ENCODE data around the gene FAM83B.
"Not testable (repeated sequence)": the region's sequence is repeated elsewhere in the genome, so short reads cannot be mapped to it uniquely, and the experiment has no call there.

Gene FAM83B

GRCh38 chr6:54846243-54846856 lies at the start of gene FAM83B:
FAM83B (plus strand) TSS chr6:54846771; CDS start chr6:54870247, 23,476 bp downstream.
- Histone ChIP-seq H3K27me3 (ENCODE audit: control insufficient read depth in 1 of 2, insufficient read depth in 2 of 2, low read length in 2 of 2) (peaks cover 0 to 16% of the 10 kb centered on the region in 2 donors), H3K4me1 (ENCODE audit: insufficient read depth, low read length) (no peaks in the 10 kb centered on the region), H3K9me3 (ENCODE audit: low read length) (no peaks in the 10 kb centered on the region), H3K4me3 (ENCODE audit: low read depth in 1 of 2, low read length in 2 of 2) (peak within 1 kb of the TSS in 1 of 2 donors; percentile 13), H3K36me3 (ENCODE audit: insufficient read depth, low read length) (no peaks in the 10 kb centered on the region), H3K27ac (ENCODE audit: low read depth, low read length) (no peak within 1 kb of the TSS), H3K9ac (ENCODE audit: low read length) (no peak within 1 kb of the TSS)

GRCh38 chr6:54796918-54797317 lies 49.7 kb upstream of the FAM83B start:
- not testable (repeated sequence) for H3K4me1 ChIP-seq (ENCODE audit: insufficient read depth, low read length); H3K36me3 ChIP-seq (ENCODE audit: insufficient read depth, low read length); H3K27me3 ChIP-seq (ENCODE audit: control insufficient read depth in 1 of 2, insufficient read depth in 2 of 2, low read length in 2 of 2); H3K4me3 ChIP-seq (ENCODE audit: low read depth in 1 of 2, low read length in 2 of 2); H3K9me3 ChIP-seq (ENCODE audit: low read length); H3K9ac ChIP-seq (ENCODE audit: low read length); H3K27ac ChIP-seq (ENCODE audit: low read depth, low read length)

- Histone ChIP-seq H3K27ac (ENCODE audit: low read depth, low read length) (no peak overlapping the region), H3K4me1 (ENCODE audit: insufficient read depth, low read length) (no peaks in the 10 kb centered on the region), H3K4me3 (ENCODE audit: low read depth in 1 of 2, low read length in 2 of 2) (no peak overlapping the region), H3K9ac (ENCODE audit: low read length) (no peak overlapping the region), H3K36me3 (ENCODE audit: insufficient read depth, low read length) (no peaks in the 10 kb centered on the region), H3K9me3 (ENCODE audit: low read length) (no peaks in the 10 kb centered on the region), H3K27me3 (ENCODE audit: control insufficient read depth in 1 of 2, insufficient read depth in 2 of 2, low read length in 2 of 2) (no peaks in the 10 kb centered on the region)
Observed at GRCh38 chr6:54800050-54800600, 46.4 kb upstream of the FAM83B start.

GRCh38 chr6:54801244-54801643 lies 45.3 kb upstream of the FAM83B start:
- no peaks in the 10 kb centered on the region for H3K27me3 ChIP-seq (ENCODE audit: control insufficient read depth in 1 of 2, insufficient read depth in 2 of 2, low read length in 2 of 2)
- no peak overlapping the region for H3K9ac ChIP-seq (ENCODE audit: low read length)
- no peak overlapping the region for H3K4me3 ChIP-seq (ENCODE audit: low read depth in 1 of 2, low read length in 2 of 2)
- H3K4me1 ChIP-seq (ENCODE audit: insufficient read depth, low read length) = no peaks in the 10 kb centered on the region
- no peaks in the 10 kb centered on the region for H3K36me3 ChIP-seq (ENCODE audit: insufficient read depth, low read length)
- H3K27ac ChIP-seq (ENCODE audit: low read depth, low read length) = no peak overlapping the region
- H3K9me3 ChIP-seq (ENCODE audit: low read length) = no peaks in the 10 kb centered on the region

- Histone ChIP-seq H3K27me3 (ENCODE audit: control insufficient read depth in 1 of 2, insufficient read depth in 2 of 2, low read length in 2 of 2) (no peaks in the 10 kb centered on the region), H3K9me3 (ENCODE audit: low read length) (no peaks in the 10 kb centered on the region), H3K9ac (ENCODE audit: low read length) (no peak overlapping the region), H3K27ac (ENCODE audit: low read depth, low read length) (no peak overlapping the region), H3K4me3 (ENCODE audit: low read depth in 1 of 2, low read length in 2 of 2) (no peak overlapping the region), H3K36me3 (ENCODE audit: insufficient read depth, low read length) (no peaks in the 10 kb centered on the region), H3K4me1 (ENCODE audit: insufficient read depth, low read length) (no peaks in the 10 kb centered on the region)
Observed at GRCh38 chr6:54801669-54802068, 44.9 kb upstream of the FAM83B start.

GRCh38 chr6:54802775-54803634 lies 43.6 kb upstream of the FAM83B start:
- Histone ChIP-seq H3K27ac (ENCODE audit: low read depth, low read length) (no peak overlapping the region), H3K4me1 (ENCODE audit: insufficient read depth, low read length) (no peaks in the 10 kb centered on the region), H3K36me3 (ENCODE audit: insufficient read depth, low read length) (no peaks in the 10 kb centered on the region)

GRCh38 chr6:54805077-54805476 lies 41.5 kb upstream of the FAM83B start:
- Histone ChIP-seq H3K9me3 (ENCODE audit: low read length) (no peaks in the 10 kb centered on the region), H3K27ac (ENCODE audit: low read depth, low read length) (no peak overlapping the region), H3K4me1 (ENCODE audit: insufficient read depth, low read length) (no peaks in the 10 kb centered on the region), H3K36me3 (ENCODE audit: insufficient read depth, low read length) (no peaks in the 10 kb centered on the region), H3K4me3 (ENCODE audit: low read depth in 1 of 2, low read length in 2 of 2) (no peak overlapping the region), H3K27me3 (ENCODE audit: control insufficient read depth in 1 of 2, insufficient read depth in 2 of 2, low read length in 2 of 2) (no peaks in the 10 kb centered on the region), H3K9ac (ENCODE audit: low read length) (no peak overlapping the region)

More at GRCh38 chr6:54802775-54803634, 43.6 kb upstream of the FAM83B start:
- Histone ChIP-seq H3K9ac (ENCODE audit: low read length) (no peak overlapping the region), H3K9me3 (ENCODE audit: low read length) (no peaks in the 10 kb centered on the region), H3K4me3 (ENCODE audit: low read depth in 1 of 2, low read length in 2 of 2) (no peak overlapping the region), H3K27me3 (ENCODE audit: control insufficient read depth in 1 of 2, insufficient read depth in 2 of 2, low read length in 2 of 2) (no peaks in the 10 kb centered on the region)

GRCh38 chr6:54810147-54810546 lies 36.4 kb upstream of the FAM83B start:
- Histone ChIP-seq H3K27me3 (ENCODE audit: control insufficient read depth in 1 of 2, insufficient read depth in 2 of 2, low read length in 2 of 2) (no peaks in the 10 kb centered on the region), H3K9me3 (ENCODE audit: low read length) (no peaks in the 10 kb centered on the region), H3K9ac (ENCODE audit: low read length) (no peak overlapping the region)

GRCh38 chr6:54813892-54814291 lies 32.7 kb upstream of the FAM83B start:
- H3K4me3 ChIP-seq (ENCODE audit: low read depth in 1 of 2, low read length in 2 of 2) = no peak overlapping the region
- no peaks in the 10 kb centered on the region for H3K27me3 ChIP-seq (ENCODE audit: control insufficient read depth in 1 of 2, insufficient read depth in 2 of 2, low read length in 2 of 2)
- no peaks in the 10 kb centered on the region for H3K9me3 ChIP-seq (ENCODE audit: low read length)
- H3K36me3 ChIP-seq (ENCODE audit: insufficient read depth, low read length) = no peaks in the 10 kb centered on the region
- no peaks in the 10 kb centered on the region for H3K4me1 ChIP-seq (ENCODE audit: insufficient read depth, low read length)
- H3K27ac ChIP-seq (ENCODE audit: low read depth, low read length) = no peak overlapping the region
- no peak overlapping the region for H3K9ac ChIP-seq (ENCODE audit: low read length)

More at GRCh38 chr6:54810147-54810546, 36.4 kb upstream of the FAM83B start:
- Histone ChIP-seq H3K36me3 (ENCODE audit: insufficient read depth, low read length) (no peaks in the 10 kb centered on the region), H3K4me3 (ENCODE audit: low read depth in 1 of 2, low read length in 2 of 2) (no peak overlapping the region), H3K4me1 (ENCODE audit: insufficient read depth, low read length) (no peaks in the 10 kb centered on the region), H3K27ac (ENCODE audit: low read depth, low read length) (no peak overlapping the region)

- no peaks in the 10 kb centered on the region for H3K4me1 ChIP-seq (ENCODE audit: insufficient read depth, low read length)
- no peaks in the 10 kb centered on the region for H3K9me3 ChIP-seq (ENCODE audit: low read length)
- no peak overlapping the region for H3K4me3 ChIP-seq (ENCODE audit: low read depth in 1 of 2, low read length in 2 of 2)
- no peaks in the 10 kb centered on the region for H3K36me3 ChIP-seq (ENCODE audit: insufficient read depth, low read length)
- H3K27ac ChIP-seq (ENCODE audit: low read depth, low read length) = no peak overlapping the region
- no peak overlapping the region for H3K9ac ChIP-seq (ENCODE audit: low read length)
- no peaks in the 10 kb centered on the region for H3K27me3 ChIP-seq (ENCODE audit: control insufficient read depth in 1 of 2, insufficient read depth in 2 of 2, low read length in 2 of 2)
Observed at GRCh38 chr6:54817236-54817635, 29.3 kb upstream of the FAM83B start.

- Histone ChIP-seq H3K9me3 (ENCODE audit: low read length) (no peaks in the 10 kb centered on the region), H3K27ac (ENCODE audit: low read depth, low read length) (no peak overlapping the region)
Observed at GRCh38 chr6:54817834-54818233, 28.7 kb upstream of the FAM83B start.

More at GRCh38 chr6:54817834-54818233, 28.7 kb upstream of the FAM83B start:
- no peak overlapping the region for H3K9ac ChIP-seq (ENCODE audit: low read length)
- H3K4me3 ChIP-seq (ENCODE audit: low read depth in 1 of 2, low read length in 2 of 2) = no peak overlapping the region
- H3K4me1 ChIP-seq (ENCODE audit: insufficient read depth, low read length) = no peaks in the 10 kb centered on the region
- no peaks in the 10 kb centered on the region for H3K36me3 ChIP-seq (ENCODE audit: insufficient read depth, low read length)
- H3K27me3 ChIP-seq (ENCODE audit: control insufficient read depth in 1 of 2, insufficient read depth in 2 of 2, low read length in 2 of 2) = no peaks in the 10 kb centered on the region
